GM12872 (cell line): ENCODE results near the gene ACTA1.

Experiments
- CTCF ChIP-seq: IDR thresholded peaks from 3 replicates; pipeline ENCODE4 v1.5.1; 2011; ENCODE audit warnings: low read depth, mild to moderate bottlenecking, low read length, moderate library complexity; ENCODE audit not compliant: insufficient read depth

The ACTA1 gene

GRCh38 chr1:229431284-229432115 is 2.4 kb downstream of the ACTA1 start:
- no peak for TF ChIP-seq CTCF

- no peak for TF ChIP-seq CTCF
Measured at GRCh38 chr1:229430761-229431283, 3.1 kb downstream of the ACTA1 start.

- no peak for TF ChIP-seq CTCF
Measured at GRCh38 chr1:229428256-229428655, 5.6 kb downstream of the ACTA1 start.

- TF ChIP-seq CTCF, result no peak
Measured at GRCh38 chr1:229427572-229427971, 6.3 kb downstream of the ACTA1 start.

GRCh38 chr1:229425564-229426159 is 8.2 kb downstream of the ACTA1 start:
- TF ChIP-seq CTCF, result no peak

GRCh38 chr1:229420765-229421164 is 13.1 kb downstream of the ACTA1 start:
- 0 out of 3 replicates have a peak, but pooled peaks have one; percentile 10 for TF ChIP-seq CTCF

GRCh38 chr1:229420224-229420623 is 13.7 kb downstream of the ACTA1 start:
- TF ChIP-seq CTCF, result no peak
